Activated CD4-positive, CD25-positive, alpha-beta regulatory T cell treated with anti-CD3 and anti-CD28 coated beads, Interleukin-2, amount 50 U/mL, for 72 hours (primary cell): ENCODE measurements around the gene RNASE12.
"Not testable (repeated sequence)": the region's sequence is repeated elsewhere in the genome, so short reads cannot be mapped to it uniquely, and the experiment has no call there.

Experiments
- DNase-seq: peaks from one replicate; pipeline ENCODE4 v3.0.0; 2021

RNASE12 gene

DNA sequence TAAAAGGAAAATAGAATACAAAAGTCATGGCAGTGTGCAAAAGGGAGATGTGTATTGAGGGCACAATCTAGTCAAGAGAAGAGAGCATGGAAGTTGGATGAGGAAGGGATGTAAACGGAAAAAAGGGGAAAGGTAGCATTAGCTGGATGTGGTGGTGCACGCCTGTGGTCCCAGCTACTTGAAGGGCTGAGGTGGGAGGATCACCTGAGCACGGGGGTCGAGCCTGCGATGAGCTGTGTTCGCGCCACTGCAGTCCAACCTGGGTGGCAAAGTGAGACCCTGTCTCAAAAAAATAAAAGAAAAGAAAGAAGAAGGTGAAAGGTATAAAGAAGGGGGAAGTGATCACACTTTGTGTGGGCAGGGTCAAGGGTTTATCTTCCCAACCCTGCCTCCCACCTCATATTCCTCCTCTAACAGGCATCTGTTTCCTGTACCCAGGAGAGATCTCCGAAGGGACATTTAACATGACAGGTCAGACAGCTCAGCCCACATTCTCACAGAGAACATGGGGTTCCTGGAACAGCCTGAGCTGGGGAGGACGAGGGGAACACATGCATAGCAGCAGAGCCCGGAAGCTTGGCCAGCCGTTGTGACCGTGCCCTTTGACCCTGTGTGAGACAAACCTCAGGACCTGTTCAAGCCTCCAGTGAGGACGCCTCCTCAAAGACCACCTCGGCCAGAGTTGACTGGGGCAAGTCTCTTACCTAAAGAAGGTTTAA lies 12.2 kb downstream of the RNASE12 start:
- DNase-seq, result no peak

- DNase-seq, result no peak
Measured at GRCh38 chr14:20578325-20578724, 12.9 kb downstream of the RNASE12 start.

- not testable (repeated sequence) for DNase-seq
Measured at GRCh38 chr14:20572382-20572990, 18.7 kb downstream of the RNASE12 start.

DNA sequence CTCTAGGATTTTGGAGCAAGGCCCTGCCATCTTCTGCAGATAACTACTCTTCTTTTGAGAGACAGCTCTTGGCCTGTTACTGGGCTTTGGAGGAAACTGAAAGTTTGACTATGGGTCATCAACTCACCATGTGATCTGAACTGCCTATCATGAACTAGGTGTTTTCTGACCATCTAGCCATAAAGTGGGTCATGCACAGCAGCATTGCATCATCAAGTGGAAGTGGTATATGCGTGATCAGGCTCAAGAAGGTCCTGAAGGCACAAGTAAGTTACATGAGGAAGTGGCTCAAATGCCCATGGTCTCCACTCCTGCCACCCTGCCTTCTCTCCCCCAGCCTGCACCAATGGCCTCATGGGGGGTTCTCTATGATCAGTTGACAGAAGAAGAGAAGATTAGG lies 20.5 kb downstream of the RNASE12 start:
- DNase-seq, result not testable (repeated sequence)

DNA sequence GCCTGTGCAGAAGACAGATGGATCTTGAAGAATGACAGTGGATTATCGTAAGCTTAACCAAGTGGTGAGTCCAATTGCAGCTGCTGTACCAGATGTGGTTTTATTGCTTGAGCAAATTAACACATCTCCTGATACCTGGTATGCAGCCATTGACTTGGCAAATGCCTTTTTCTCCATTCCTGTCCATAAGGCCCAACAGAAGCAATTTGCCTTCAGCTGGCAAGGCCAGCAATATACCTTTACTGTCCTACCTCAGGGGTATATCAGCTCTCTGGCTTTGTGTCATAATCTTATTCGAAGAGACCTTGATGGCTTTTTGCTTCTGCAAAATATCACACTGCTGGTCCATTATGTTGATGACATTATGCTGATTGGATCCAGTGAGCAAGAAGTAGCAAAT lies 21.3 kb downstream of the RNASE12 start:
- not testable (repeated sequence) for DNase-seq

GRCh38 chr14:20569066-20569465 lies 22.1 kb downstream of the RNASE12 start:
- DNase-seq, result no peak

DNA sequence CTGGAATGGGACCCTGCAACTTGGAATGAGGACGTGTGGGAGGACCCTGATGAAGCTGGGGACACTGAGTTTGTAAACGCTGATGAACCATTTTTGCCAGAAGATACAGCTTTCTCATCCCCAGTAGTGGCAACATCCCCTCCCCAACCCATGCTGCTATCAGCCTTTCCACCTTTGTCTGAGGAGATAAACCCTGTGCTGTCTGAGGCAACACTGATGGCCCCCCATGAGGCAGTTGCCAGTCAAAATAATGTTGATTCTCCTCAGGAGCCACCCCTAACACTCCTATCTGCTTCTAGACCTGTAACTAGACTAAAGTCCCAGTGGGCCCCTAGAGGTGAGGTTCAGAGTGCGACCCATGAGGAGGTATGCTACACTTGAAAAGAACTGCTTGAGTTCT lies 22.8 kb downstream of the RNASE12 start:
- DNase-seq, result no peak

DNA sequence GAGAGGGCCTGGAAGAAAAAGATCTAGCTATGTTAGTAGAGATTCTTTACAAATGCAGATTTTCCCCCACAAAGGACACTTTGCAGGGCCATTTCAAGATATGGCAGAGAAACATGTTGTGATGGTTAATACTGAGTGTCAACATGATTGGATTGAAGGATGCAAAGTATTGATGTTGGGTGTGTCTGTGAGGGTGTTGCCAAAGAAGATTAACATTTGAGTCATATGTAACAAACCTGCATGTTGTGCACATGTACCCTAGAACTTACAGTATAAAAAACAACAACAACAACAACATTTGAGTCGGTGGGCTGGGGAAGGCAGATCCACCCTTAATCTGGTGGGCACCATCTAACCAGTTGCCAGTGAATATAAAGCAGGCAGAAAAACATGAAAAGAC lies 24.0 kb downstream of the RNASE12 start:
- DNase-seq, result not testable (repeated sequence)

GRCh38 chr14:20564501-20564997 lies 26.6 kb downstream of the RNASE12 start:
- no peak for DNase-seq

- no peak for DNase-seq
Measured at GRCh38 chr14:20563971-20564370, 27.2 kb downstream of the RNASE12 start.

DNA sequence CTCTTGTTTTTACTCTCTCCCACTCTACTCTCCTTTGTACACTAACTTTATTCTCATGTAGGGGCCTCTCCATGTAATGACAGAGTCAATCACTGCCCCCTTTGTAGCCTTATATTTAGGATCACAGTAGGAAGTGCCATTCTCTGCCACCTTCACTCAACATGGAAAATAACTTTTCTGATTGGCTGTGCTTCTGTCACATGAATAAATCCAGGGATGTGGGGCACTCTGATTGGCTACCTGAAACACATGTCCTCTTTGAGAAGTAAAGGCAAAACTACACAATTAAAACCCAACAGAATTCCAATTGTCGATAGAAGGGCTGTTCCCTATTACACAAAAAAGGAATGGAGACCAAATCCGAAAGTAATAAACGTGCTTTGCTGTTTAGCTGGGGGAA lies 30.2 kb downstream of the RNASE12 start, which contains the start of gene RNASE9:
TSS of gene RNASE9 (minus strand) at position 87 of the 400 bp plus-strand sequence.
- DNase-seq, result no peak

DNA sequence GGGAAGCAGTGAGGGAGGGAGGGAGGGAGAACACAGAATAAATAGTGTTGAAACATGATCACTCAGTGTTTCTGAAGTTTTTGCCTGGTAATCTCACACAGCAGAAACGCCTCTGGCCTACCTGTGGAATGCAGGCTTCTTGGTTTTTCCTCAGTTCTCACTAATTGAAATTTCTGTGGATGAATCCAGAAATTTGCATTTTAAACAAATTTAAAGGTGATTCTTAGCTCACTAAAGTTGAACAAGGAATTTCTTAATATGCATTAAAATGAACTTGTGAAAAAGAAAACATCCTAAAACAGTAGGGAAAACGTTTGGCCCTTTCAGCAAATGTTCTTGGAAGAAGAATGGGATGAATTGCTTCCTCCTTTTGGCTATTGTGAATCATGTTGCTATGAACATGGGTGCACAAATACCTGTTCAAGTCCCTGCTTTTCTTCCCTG lies 31.7 kb downstream of the RNASE12 start:
- no peak for DNase-seq

GRCh38 chr14:20557212-20557542 lies 34.0 kb downstream of the RNASE12 start:
- no peak for DNase-seq

GRCh38 chr14:20556500-20557211 lies 34.5 kb downstream of the RNASE12 start:
- no peak for DNase-seq

GRCh38 chr14:20555845-20556244 lies 35.3 kb downstream of the RNASE12 start:
- DNase-seq, result no peak

GRCh38 chr14:20553024-20553423 lies 38.2 kb downstream of the RNASE12 start:
- no peak for DNase-seq

DNA sequence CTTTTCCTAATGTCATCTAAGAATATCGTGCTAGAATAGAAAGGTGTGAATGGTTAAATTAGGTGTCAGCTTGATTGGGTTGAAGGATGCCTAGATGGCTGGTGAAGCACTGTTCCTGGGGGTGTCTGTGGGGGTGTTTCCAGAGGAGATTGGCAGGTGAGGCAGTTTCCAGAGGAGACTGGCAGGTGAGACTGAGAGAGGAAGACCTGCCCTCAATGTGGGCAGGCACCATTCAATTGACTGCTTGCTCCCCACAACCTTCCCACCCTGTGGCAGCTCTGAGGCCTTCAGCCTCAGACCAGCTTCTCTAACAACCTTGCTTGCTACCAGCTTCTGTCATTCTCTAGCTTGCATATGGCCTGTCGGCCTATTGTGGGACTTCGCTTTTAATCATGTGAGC lies 39.6 kb downstream of the RNASE12 start:
- DNase-seq, result no peak

DNA sequence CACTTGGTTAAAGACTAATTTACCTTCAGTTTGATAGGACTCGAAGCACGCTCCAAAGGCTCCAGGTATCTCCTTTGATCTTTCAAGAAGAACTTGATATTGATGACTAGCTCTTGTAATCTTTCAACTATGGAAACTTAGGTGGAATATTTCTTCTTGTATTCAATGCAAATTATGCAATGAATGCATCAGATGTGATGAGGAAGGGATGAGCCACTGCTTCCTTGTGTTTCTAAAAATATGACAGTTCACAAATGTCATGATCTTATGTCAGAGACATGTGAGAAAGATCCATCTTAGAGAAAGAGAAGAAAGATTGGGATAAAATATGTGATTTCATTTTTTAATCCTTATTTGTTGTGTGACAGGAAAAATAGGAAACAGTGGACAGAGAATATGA lies 40.2 kb downstream of the RNASE12 start:
- no peak for DNase-seq

DNA sequence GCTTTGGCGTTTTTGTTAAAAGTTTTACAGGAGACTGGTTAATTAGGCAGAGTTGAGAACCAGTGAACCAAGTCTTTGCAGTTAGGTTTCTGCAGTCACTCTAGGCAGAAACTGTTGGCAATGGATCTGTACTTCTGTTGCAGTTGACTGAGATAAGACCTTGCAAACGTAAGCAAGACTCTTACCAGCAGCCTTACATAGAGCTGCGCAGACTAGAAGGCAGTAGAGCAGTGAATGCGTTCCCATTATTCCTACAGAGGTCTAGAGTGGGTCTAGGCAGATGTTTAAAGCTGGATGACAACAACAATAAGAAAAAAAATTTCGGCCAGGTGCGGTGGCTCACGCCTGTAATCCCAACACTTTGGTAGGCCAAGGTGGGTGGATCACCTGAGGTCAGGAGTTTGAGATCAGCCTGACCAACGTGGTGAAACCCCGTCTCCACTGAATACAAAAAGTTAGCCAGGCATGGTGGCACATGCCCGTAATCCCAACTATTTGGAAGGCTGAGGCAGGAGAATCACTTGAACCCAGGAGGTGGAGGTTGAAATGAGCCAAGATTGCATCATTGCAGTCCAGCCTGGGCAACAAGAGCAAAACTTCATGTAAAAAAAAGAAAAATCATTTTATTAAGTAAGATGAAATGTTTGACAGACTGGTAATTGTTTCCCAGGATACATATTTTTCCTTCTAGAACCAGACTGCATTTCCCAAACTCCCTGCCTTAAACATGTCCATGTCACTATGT lies 42.6 kb downstream of the RNASE12 start:
- no peak for DNase-seq

GRCh38 chr14:20546877-20547276 lies 44.3 kb downstream of the RNASE12 start:
- DNase-seq, result no peak
